HCT116 (cell line): ENCODE results near the gene EVX2. TPM values are rescaled to one million over a fixed set of nuclear protein-coding genes. Genes with fewer than 3 reads are reported as not detected.

Source experiments
- ATAC-seq: fragments of 200-7000 bp; cut with Tn5 transposase; 2 replicates; pipeline ENCODE4 v1.9.1; 2020; ENCODE audit warnings: mild to moderate bottlenecking, moderate library complexity
- BruUV-seq: library from RNA; stranded (reverse); fragments of 400-500 nt; replicated peaks from 2 replicates; lab custom pipeline; 2021; lab: Mats Ljungman, UMichigan
- CTCF ChIA-PET: fragments of 300-600 bp; sonication (Branson Sonifier 250); formaldehyde crosslinking; loops from one replicate; lab custom pipeline; 2021; ENCODE audit warnings: antibody characterized with exemption; lab: Charles Lee
- POLR2A ChIA-PET: fragments of 300-600, 350-600 bp; sonication (Branson Sonifier 250); formaldehyde crosslinking; loops from one replicate; lab custom pipeline; 2021; ENCODE audit warnings: antibody characterized with exemption; lab: Charles Lee
- RAD21 ChIA-PET, 2 experiments: fragments of 300-600 bp; sonication (Branson Sonifier 250); formaldehyde crosslinking; loops; one replicate each; lab custom pipeline; 2023; ENCODE audit warnings: low total read pairs in 2 of 2; ENCODE audit not compliant: uncharacterized antibody in 2 of 2, unreplicated experiment in 2 of 2, low non-redundant PET in 1 of 2; lab: Charles Lee
- DNase-seq: peaks from one replicate; pipeline ENCODE4 v3.0.0-alpha.2; 2010; ENCODE audit warnings: low read depth, low spot score
- H2AFZ ChIP-seq: fragments of 200-600 bp; shearing (Covaris generic), sonication (generic); 2 replicates; pipeline ENCODE4 v1.6.1; 2017; ENCODE audit warnings: low read depth, mixed run types, mixed read lengths, antibody characterized with exemption, low read length; ENCODE audit not compliant: poor library complexity, severe bottlenecking
- H3K27ac ChIP-seq: 2 replicates; pipeline ENCODE4 v1.5.1; 2012; ENCODE audit warnings: low read depth, low read length
- H3K27me3 ChIP-seq: fragments of 200-600 bp; sonication (generic); 2 replicates; pipeline ENCODE4 v1.6.1; 2016; ENCODE audit warnings: mixed run types, low read length, mixed read lengths; ENCODE audit not compliant: insufficient read depth
- H3K36me3 ChIP-seq, 2 experiments: fragments of 200-500 bp in 1 of 2; fragments of 200-600 bp in 1 of 2; sonication (Bioruptor generic) in 1 of 2; sonication (generic) in 1 of 2; 2 replicates each; pipeline versions ENCODE4 v1.5.1 to v1.6.1; 2014 to 2016; ENCODE audit warnings: low read length in 2 of 2, inconsistent platforms in 1 of 2, mixed read lengths in 1 of 2, mixed run types in 1 of 2; ENCODE audit not compliant: insufficient read depth in 2 of 2, control insufficient read depth in 1 of 2
- H3K4me1 ChIP-seq, 2 experiments: fragments of 200-600 bp in 1 of 2; sonication (generic) in 1 of 2; 2 replicates each; pipeline versions ENCODE4 v1.5.1 to v1.6.1; 2012 to 2017; ENCODE audit warnings: low read length in 2 of 2, inconsistent platforms in 1 of 2, mild to moderate bottlenecking in 1 of 2, mixed read lengths in 1 of 2, mixed run types in 1 of 2, moderate library complexity in 1 of 2; ENCODE audit not compliant: insufficient read depth in 2 of 2, control insufficient read depth in 1 of 2
- H3K4me2 ChIP-seq: fragments of 200-600 bp; sonication (generic); 2 replicates; pipeline ENCODE4 v1.6.1; 2017; ENCODE audit warnings: mixed run types, low read length, mixed read lengths
- H3K4me3 ChIP-seq, 2 experiments: fragments of 200-600 bp in 1 of 2; sonication (generic) in 1 of 2; replicated peaks in 1 of 2; 2 replicates each; pipeline ENCODE4 v1.5.1; 2011 to 2016; ENCODE audit warnings: low read length in 2 of 2, control low read depth in 1 of 2, low read depth in 1 of 2, mild to moderate bottlenecking in 1 of 2, mixed read lengths in 1 of 2, mixed run types in 1 of 2
- H3K79me2 ChIP-seq: fragments of 200-600 bp; sonication (generic); 2 replicates; pipeline ENCODE4 v1.6.1; 2017; ENCODE audit warnings: mild to moderate bottlenecking, mixed run types, low read length, moderate library complexity, mixed read lengths; ENCODE audit not compliant: insufficient read depth
- H3K9ac ChIP-seq: fragments of 200-600 bp; sonication (generic); 2 replicates; pipeline ENCODE4 v1.6.1; 2016; ENCODE audit warnings: low read length, mixed read lengths
- H3K9me2 ChIP-seq: fragments of 200-600 bp; sonication (generic), shearing (Covaris generic); 2 replicates; pipeline ENCODE4 v1.6.1; 2017; ENCODE audit warnings: mixed run types, mild to moderate bottlenecking, moderate library complexity; ENCODE audit not compliant: insufficient read depth
- H3K9me3 ChIP-seq, 2 experiments: fragments of 200-500 bp in 1 of 2; fragments of 200-600 bp in 1 of 2; sonication (Bioruptor generic) in 1 of 2; sonication (generic) in 1 of 2; 2 replicates each; pipeline ENCODE4 v1.6.1; 2014 to 2017; ENCODE audit warnings: low read length in 2 of 2, mixed read lengths in 2 of 2, inconsistent platforms in 1 of 2, low read depth in 1 of 2, mild to moderate bottlenecking in 1 of 2, mixed run types in 1 of 2, moderate library complexity in 1 of 2; ENCODE audit not compliant: control insufficient read depth in 1 of 2, insufficient read depth in 1 of 2
- H4K20me1 ChIP-seq: fragments of 200-600 bp; sonication (generic), shearing (Covaris generic); 2 replicates; pipeline ENCODE4 v1.6.1; 2017; ENCODE audit warnings: mixed run types, mild to moderate bottlenecking, moderate library complexity; ENCODE audit not compliant: insufficient read depth
- EGR1 ChIP-seq: IDR thresholded peaks from 2 replicates; pipeline ENCODE4 v1.6.1; 2012; ENCODE audit warnings: low read depth
- RAD21 ChIP-seq: IDR thresholded peaks from 2 replicates; pipeline ENCODE4 v1.6.1; 2012; ENCODE audit warnings: low read depth, mild to moderate bottlenecking
- ZFX ChIP-seq: fragments of 450-650 bp; IDR thresholded peaks from 2 replicates; pipeline ENCODE4 v1.6.1; 2017
- intact Hi-C: fragments of 100-400 bp; cut with micrococcal nuclease; formaldehyde crosslinking; loops from 2 replicates; pipeline ENCODE4 v1.10.0; 2022
- total RNA-seq: library from RNA; stranded (reverse); gene quantifications from one replicate; pipeline ENCODE4 v1.2.1, GENCODE V29; 2021; ENCODE audit not compliant: unreplicated experiment
- TF ChIP-seq, protein P1 (sequence below): IDR thresholded peaks from 2 replicates; pipeline ENCODE4 v1.6.1; 2012; ENCODE audit warnings: low read depth

EVX2 gene
- total RNA-seq, 1 experiment from 2014 or later = not detected

DNA sequence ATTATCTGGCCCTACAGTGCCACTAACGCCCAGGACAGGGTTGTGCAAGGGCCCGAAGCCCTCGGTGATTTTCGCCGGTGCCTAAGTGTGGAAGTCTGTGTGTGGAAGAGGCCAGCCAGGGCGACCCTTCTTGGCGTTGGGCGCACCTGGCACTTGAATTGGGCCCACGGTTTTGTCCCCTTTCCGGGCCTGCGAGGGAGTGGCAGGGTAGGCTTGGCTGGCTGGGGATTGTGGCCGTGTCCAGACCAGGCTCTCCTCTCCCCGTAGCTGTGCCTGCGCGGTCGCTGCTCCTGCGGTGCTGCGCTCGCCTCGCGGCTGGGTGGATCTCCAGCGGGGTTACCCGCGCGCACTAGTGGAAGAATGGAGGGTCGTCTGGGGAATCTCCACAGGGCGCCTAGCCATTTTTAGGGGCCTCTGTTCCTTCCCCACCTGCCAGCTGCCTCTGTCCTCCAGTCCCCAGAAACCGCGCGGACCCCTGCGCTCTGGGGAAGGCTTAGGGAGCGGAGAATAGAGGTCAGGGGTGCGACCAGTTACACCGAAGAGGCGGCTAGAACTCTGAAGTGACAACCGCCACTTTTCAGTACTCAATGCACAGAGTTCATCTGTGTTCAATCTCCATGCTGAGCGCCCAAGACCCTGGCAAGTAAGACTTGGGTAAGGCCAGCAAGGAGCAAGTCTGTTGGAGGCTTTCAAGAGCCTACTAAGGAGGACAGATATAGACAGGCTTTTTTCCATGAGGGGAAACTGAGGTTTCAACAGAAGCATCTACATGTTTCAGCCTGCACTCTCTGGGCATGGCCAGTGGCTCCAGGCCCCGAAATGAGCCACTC, 16.0 kb downstream of the EVX2 start:
- Histone ChIP-seq H3K27ac (no peak overlapping the region), H4K20me1 (no peaks in the 10 kb centered on the region), H3K36me3 (no peaks in the 10 kb centered on the region), H3K4me1 (no peaks in the 10 kb centered on the region), H2AFZ (no peak overlapping the region), H3K4me3 (no peak overlapping the region), H3K27me3 (no peaks in the 10 kb centered on the region), H3K9me3 (no peaks in the 10 kb centered on the region), H3K4me2 (no peak overlapping the region), H3K9ac (no peak overlapping the region), H3K9me2 (no peaks in the 10 kb centered on the region), H3K79me2 (no peaks in the 10 kb centered on the region)
- CTCF ChIA-PET = no interaction called here
- no peak for ATAC-seq
- TF ChIP-seq ZFX (no peak), EGR1 (no peak), RAD21 (no peak)
- TF ChIP-seq, protein P1, sequence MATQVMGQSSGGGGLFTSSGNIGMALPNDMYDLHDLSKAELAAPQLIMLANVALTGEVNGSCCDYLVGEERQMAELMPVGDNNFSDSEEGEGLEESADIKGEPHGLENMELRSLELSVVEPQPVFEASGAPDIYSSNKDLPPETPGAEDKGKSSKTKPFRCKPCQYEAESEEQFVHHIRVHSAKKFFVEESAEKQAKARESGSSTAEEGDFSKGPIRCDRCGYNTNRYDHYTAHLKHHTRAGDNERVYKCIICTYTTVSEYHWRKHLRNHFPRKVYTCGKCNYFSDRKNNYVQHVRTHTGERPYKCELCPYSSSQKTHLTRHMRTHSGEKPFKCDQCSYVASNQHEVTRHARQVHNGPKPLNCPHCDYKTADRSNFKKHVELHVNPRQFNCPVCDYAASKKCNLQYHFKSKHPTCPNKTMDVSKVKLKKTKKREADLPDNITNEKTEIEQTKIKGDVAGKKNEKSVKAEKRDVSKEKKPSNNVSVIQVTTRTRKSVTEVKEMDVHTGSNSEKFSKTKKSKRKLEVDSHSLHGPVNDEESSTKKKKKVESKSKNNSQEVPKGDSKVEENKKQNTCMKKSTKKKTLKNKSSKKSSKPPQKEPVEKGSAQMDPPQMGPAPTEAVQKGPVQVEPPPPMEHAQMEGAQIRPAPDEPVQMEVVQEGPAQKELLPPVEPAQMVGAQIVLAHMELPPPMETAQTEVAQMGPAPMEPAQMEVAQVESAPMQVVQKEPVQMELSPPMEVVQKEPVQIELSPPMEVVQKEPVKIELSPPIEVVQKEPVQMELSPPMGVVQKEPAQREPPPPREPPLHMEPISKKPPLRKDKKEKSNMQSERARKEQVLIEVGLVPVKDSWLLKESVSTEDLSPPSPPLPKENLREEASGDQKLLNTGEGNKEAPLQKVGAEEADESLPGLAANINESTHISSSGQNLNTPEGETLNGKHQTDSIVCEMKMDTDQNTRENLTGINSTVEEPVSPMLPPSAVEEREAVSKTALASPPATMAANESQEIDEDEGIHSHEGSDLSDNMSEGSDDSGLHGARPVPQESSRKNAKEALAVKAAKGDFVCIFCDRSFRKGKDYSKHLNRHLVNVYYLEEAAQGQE = no peak
- intact Hi-C loops = no loop called here
- BruUV-seq = no TSS peak
- DNase-seq = no peak
- POLR2A ChIA-PET = no interaction called here
- RAD21 ChIA-PET = no interaction called here
